CD4-positive, alpha-beta T cell treated with Interleukin-15 for 4 hours (primary cell): ENCODE measurements around the gene SMU1.
"Not testable (repeated sequence)": the region's sequence is repeated elsewhere in the genome, so short reads cannot be mapped to it uniquely, and the experiment has no call there.

Experiments used
- DNase-seq: peaks from one replicate; pipeline ENCODE4 v3.0.0-alpha.2; 2020; ENCODE audit warnings: low spot score

The SMU1 gene

DNA sequence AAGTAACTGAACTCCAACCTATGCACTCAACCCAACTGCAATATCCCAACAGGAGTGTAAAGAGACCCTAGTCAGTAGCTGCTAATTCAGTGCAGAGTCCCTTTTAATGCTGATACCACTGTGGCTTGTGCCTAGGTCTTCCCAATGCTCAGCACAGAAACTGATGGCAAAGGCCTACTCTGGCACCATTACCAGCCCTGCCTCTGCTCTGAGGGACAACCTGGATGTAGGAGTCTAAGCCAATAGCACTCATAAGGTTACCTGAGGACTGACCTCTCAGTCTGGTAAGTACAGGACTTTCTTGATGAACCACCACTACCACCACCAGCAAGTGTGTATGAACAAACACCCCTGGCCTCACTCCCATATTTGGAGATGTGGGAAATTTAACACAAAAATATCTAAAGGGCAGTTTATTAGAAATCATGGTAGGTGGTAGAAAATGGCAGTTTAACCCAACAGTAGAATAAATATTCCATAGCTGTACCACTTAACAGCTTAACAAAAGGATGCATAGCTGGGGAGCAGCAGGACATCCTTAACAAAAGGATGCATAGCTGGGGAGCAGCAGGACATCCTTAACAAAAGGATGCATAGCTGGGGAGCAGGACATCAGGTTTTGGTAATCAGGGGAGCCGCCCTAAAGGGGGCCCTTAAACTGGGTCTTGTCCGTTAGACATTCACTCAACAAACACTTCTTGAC is 62.4 kb downstream of the SMU1 start:
- DNase-seq: no peak

DNA sequence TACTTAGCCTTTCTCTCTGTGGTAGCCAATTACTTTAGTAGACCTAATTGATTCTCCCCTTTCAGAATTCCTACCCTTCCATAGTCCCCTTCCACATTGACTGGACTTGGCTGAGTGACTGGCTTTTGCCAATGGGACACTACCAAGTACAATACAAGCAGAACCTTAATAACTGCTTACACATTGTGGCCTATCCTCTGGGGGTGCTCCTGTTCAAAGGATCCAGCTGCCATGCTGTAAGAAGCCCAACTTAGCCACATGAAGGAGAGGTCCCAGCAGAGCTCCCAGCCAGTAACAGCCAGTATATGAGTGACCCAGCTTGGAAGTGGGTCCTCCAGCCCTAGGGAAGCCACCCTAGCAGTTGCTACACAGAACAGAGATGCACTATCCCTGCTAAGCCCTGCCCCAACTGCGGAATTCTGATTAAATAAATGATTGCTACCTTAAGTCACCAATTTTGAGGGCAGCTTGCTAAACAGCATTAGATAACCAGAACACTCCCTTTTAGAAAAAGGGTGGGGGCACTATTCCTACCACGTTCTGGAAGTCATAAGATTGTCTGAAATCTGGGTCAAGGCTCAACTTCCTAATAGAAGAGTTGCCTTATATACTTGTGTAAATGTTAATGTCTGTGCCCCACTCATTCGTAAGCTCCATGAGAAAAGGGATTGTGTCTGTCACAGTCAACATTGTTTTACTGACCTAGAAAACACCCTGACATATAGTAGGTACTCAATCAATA is 64.0 kb downstream of the SMU1 start:
- no peak for DNase-seq

DNA sequence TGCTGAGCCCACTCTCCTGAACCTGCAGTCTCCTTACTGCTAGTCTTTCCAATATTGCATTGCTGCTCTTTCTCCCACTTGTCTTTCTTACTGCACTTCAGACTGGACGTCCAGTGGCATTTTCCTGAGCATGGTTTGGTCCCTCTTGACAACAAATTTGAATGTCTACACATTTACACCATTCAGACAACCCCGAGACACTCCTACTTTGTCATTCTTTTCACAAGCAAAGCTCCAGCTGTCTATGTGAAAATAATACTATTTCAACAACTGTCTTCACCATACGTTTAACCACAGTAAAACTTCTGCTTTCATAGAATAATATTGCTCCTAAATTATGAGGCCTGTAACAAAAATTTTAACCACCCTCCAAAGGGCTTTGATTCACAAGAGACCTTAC is 64.6 kb downstream of the SMU1 start:
- DNase-seq: no peak

DNA sequence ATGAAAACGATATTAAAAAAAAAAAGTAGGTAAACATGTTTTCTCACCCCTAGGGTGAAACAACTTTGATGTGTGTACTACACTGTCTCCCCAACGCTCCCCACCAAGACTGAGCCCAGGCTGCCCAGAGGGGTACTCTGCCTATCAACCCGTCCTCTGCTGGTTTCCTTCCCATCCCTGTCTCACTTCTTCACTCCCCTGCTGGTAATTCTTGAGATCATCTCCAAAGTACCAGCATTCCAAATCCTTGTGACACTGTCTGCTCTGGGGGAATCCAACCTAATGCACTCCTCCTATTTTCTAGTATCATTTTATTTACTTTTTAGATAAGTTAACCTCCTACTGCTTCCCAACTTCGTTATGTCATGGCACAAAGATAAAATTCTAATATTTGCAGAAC is 68.7 kb downstream of the SMU1 start:
- no peak for DNase-seq

DNA sequence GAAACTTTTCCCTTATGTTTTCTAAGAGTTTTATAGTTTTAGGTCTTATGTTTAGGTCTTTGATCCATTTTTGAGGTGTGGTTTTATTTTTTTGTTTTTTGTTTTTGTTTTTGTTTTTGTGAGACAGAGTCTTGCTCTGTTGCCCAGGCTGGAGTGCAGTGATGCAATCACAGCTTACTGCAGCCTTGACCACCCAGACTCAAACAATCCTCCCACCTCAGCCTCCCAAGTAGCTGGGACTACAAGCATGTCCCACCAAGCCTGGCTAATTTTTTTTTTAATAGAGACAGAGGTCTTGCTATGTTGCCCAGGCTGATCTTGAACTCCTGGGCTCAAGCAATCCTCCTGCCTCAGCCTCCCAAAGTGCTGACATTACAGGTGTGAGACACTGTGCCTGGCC is 71.1 kb downstream of the SMU1 start:
- DNase-seq: not testable (repeated sequence)

DNA sequence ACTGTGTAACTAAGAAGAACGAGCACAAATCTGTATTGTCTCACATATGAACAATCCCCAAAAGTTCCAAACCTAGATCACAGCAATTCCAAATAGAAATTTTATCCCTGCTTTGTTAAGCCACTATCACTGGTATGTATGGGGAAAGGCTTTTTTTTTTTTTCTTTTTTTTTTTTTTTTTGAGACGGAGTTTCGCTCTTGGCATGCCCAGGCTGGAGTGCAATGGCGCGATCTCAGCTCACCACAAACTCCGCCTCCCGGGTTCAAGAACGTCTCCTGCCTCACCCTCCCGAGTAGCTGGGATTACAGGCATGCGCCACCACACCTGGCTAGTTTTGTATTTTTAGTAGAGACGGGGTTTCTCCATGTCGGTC is 75.8 kb downstream of the SMU1 start:
- not testable (repeated sequence) for DNase-seq

DNA sequence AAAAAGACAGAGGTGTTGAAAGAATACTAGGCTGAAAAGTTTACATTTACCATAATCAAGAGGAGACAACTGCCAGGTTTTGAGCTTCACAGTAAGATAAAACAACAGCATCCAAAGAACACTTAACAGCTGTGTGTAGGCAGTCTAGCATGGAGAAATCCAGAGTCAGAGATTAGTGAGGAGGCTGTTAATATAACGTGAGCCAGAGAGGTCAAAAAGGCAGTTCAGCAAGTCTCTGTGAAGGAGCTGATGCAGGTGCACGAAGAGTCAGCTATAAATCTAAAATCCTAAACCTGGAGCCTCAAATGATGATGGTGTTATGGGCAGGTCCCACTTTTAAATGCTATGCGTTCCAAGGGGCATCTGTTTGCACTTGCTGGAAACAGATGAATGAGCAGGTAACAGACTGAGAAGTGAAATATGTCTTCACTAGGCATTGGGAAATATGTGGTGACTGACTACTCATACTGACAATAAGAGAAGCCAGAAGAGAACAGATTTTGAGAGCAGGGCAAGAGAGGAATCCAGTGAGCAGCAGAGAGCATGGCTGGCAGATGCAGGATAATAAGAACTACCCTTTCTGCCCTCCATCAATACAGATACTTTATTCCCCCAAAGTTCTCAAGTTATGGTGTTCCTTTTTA is 83.8 kb downstream of the SMU1 start:
- no peak for DNase-seq

DNA sequence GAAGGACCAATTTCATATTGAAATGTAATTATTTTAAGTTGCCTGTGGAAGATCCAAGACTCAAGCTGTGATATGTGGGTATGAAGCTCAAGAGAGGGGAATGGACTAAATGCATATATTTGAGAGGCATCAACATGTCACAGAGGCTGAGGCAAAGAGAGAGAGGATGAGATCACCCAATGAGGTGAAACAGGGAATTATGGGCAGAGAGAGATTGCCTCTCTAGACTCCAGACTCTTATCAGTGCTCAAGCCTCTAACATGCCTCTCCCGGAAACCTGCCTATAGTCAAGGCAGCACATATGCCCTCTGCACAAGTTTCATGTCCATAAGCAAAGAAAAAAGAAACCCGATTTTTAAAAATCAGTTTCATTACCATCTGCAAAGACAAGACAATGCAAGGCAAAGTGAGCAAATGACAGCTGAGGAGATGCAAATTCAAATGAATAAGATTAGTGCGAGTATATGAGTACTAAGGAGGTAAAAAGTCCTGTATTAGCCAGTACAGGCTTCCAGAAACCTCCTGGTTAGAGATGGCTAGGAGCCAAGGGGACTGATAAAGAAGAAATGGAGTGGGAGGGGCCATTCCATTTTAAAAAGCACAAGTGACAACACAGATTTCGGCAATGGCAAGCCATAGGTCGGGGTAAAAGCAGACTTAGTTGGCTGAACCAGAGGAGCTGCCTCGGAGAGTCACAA is 84.4 kb downstream of the SMU1 start:
- DNase-seq: no peak
